AG04449 (cell line): Measurements from ENCODE around the gene TMEM121B.

Source experiments
- CTCF ChIA-PET: fragments of 350-600 bp; formaldehyde crosslinking; extraction: SDS; loops from one replicate; lab custom pipeline; 2021; ENCODE audit warnings: antibody characterized with exemption; lab: Yijun Ruan, JAX
- POLR2A ChIA-PET: fragments of 400-600, 350-600 bp; formaldehyde crosslinking; extraction: SDS; loops from one replicate; lab custom pipeline; 2020; ENCODE audit warnings: antibody characterized with exemption, inconsistent platforms; lab: Yijun Ruan, JAX
- DNase-seq: peaks from one replicate; pipeline ENCODE4 v3.0.0-alpha.2; 2010; ENCODE audit warnings: low read depth, low spot score
- H3K4me3 ChIP-seq: 2 replicates; pipeline ENCODE4 v1.5.1; 2011; ENCODE audit warnings: low read depth, mild to moderate bottlenecking, control low read depth, low read length
- TF ChIP-seq, protein P1 (sequence below): IDR thresholded peaks from one replicate; pipeline ENCODE4 v1.5.1; 2011; ENCODE audit warnings: mild to moderate bottlenecking, moderate library complexity, low read length, control low read depth, inconsistent platforms; ENCODE audit not compliant: insufficient read depth; ENCODE audit errors: missing control alignments

Gene TMEM121B

DNA sequence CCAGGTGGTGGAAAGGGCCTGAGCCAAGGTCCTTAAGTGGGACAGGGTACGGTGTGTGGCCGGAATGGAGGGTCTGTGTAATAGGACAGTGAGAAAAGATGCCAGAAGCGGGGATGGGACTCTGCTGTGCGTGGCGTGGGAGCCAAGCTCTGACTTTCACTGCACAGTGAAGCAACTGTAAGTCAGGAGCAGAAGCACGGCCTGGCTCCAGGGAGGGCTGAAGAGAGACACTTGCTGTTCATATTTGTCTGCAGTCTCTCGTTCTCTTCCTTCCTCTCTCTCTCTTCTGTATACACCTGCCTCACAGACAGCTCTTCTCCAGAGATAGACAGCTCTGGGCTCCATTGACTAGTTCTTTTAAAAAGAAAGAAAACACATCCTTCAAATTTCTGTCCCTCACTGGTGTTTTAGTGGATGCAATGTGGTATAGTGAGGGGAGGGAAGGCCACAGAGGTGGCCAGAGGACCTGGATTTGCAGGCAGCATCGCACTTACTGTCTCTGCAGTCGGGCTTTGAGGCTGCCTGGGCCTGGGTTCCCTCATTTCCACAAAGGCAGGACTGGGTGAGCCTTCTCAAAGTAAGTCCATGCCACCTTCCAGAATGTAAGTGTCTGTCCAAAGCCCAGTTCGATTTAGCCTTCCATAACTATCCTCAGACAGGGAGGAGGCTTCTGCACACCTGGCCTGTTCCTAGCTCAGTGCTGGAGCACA lies 34.2 kb downstream of the TMEM121B start:
- CTCF ChIA-PET: interaction anchor here (0.9 to 2.9 kb wide), 6 partner anchors 10 to 85 kb away, joined by 3 to 17 read pairs (median 3); no protein-coding TSS in a partner anchor
- TF ChIP-seq, protein P1, sequence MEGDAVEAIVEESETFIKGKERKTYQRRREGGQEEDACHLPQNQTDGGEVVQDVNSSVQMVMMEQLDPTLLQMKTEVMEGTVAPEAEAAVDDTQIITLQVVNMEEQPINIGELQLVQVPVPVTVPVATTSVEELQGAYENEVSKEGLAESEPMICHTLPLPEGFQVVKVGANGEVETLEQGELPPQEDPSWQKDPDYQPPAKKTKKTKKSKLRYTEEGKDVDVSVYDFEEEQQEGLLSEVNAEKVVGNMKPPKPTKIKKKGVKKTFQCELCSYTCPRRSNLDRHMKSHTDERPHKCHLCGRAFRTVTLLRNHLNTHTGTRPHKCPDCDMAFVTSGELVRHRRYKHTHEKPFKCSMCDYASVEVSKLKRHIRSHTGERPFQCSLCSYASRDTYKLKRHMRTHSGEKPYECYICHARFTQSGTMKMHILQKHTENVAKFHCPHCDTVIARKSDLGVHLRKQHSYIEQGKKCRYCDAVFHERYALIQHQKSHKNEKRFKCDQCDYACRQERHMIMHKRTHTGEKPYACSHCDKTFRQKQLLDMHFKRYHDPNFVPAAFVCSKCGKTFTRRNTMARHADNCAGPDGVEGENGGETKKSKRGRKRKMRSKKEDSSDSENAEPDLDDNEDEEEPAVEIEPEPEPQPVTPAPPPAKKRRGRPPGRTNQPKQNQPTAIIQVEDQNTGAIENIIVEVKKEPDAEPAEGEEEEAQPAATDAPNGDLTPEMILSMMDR: no peak
- H3K4me3 ChIP-seq: no peak overlapping the region
- POLR2A ChIA-PET: interaction anchor here (0.7 to 1.8 kb wide), 3 partner anchors 73 to 492 kb away, joined by 3 to 5 read pairs (median 3); no protein-coding TSS in a partner anchor
- DNase-seq: no peak

DNA sequence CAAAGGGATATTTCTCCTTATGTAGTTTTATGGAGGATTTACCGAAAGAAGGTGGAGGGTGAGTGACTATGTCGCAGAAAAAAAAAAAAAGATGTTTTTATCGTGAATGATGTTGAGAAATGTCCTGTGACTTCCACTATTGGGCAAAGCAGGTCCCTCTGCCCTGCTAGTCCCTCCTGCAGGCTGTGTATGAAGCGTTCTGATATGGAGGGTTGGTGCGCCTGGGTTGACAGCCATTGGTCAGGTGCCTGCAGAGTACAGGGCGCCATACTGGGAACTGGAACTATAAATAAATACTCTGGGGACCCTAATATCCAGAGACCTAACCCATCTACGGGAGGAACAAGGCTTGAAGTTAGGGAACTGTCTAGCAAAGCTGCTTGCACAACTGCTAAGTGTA lies 34.9 kb downstream of the TMEM121B start:
- ChIA-PET POLR2A (interaction anchor here (0.7 to 1.8 kb wide), 3 partner anchors 73 to 492 kb away, joined by 3 to 5 read pairs (median 3); no protein-coding TSS in a partner anchor), CTCF (interaction anchor here (0.9 to 19.2 kb wide), 5 partner anchors 11 to 415 kb away, joined by 3 to 265 read pairs (median 4); no protein-coding TSS in a partner anchor)
- peak overlapping the region; percentile 80 for H3K4me3 ChIP-seq
- no peak for DNase-seq
- TF ChIP-seq, protein P1: no peak

DNA sequence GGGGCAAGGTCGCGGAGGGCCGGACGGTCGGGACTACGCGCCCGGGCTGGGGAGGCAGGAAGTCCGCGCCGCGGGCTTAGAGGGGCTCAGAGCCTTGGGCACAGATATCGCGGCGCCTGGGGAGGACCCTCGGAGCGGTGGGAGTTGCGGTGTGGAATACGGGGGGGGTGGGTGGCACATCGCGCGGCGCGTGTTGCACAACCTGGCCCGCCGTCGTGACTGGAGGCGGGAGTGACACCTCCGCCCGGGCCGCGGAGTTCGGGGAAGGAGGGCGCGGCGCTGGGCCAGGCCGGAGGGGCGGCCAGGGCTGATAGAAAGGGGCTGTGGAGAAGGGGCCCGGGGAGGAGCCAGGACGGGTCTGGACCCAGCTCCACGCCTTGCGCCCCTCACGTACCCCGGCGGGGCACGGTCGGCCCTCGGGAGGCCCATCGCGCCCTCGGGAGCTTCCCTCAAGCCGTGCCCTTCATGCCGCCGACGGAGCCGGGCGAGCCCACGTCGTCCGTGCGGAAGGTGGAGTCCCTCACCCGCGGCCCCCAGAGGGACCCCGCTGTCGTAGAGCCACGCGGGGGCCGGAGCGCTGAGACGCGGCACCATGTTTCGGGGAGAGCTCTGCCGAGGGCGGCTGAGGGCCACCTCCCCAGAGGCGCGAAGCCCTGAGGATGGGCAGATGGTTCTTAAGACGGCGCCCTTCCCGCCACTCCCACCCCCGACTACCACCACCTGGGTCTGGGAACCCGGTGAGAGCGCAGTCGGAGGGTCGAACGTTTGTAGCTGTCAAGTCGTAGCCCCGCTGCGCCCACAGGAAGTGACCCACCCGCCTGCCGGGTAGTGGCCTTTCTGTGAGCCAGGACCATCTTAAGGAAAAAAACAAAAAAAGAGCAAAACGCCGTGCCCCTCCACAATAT lies 35.6 kb downstream of the TMEM121B start:
- DNase-seq: no peak
- H3K4me3 ChIP-seq: peak overlapping the region; percentile 80
- ChIA-PET POLR2A (interaction anchor here (1.8 kb wide), 1 partner anchor 86 kb away, joined by 5 read pairs; no protein-coding TSS in a partner anchor), CTCF (interaction anchor here (0.9 to 19.2 kb wide), 3 partner anchors 27 to 416 kb away, joined by 3 to 265 read pairs (median 3); no protein-coding TSS in a partner anchor)
- TF ChIP-seq, protein P1: no peak

DNA sequence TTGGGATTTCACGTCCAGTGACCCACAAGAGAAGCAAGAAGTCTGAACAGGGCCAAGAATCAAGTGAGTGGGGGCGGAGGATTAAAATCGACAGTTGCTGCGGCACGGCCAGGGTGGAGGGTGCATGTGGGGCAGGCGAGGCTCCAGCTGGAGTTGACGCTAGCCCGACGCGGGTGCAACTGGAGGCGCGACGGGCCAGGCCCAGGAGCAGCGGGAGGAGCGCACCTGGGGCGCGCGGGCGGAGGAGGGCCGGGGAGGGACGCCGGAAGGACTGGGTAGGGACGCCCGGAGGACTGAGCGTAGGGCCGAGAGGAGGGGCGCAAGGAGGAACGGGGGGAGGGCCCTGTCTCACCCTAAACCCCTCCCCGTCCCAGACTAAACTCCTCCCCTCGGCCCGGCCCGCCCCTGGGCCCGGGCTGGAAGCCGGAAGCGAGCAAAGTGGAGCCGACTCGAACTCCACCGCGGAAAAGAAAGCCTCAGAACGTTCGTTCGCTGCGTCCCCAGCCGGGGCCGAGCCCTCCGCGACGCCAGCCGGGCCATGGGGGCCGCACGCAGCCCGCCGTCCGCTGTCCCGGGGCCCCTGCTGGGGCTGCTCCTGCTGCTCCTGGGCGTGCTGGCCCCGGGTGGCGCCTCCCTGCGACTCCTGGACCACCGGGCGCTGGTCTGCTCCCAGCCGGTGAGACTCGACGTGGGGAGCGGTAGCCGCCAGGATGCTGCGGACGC lies 36.4 kb downstream of the TMEM121B start, which contains the start of gene IL17RA:
Gene IL17RA (plus strand): TSS at position 447 of the 723 bp plus-strand sequence. CDS start 92 bp downstream, at position 539.
- ChIA-PET POLR2A (no interaction called here), CTCF (interaction anchor here (1.2 to 19.2 kb wide), 3 partner anchors 10 to 417 kb away, joined by 3 to 265 read pairs (median 11); no protein-coding TSS in a partner anchor)
- TF ChIP-seq, protein P1: no peak
- peak within 1 kb of the TSS; percentile 80 for H3K4me3 ChIP-seq
- DNase-seq: no peak

DNA sequence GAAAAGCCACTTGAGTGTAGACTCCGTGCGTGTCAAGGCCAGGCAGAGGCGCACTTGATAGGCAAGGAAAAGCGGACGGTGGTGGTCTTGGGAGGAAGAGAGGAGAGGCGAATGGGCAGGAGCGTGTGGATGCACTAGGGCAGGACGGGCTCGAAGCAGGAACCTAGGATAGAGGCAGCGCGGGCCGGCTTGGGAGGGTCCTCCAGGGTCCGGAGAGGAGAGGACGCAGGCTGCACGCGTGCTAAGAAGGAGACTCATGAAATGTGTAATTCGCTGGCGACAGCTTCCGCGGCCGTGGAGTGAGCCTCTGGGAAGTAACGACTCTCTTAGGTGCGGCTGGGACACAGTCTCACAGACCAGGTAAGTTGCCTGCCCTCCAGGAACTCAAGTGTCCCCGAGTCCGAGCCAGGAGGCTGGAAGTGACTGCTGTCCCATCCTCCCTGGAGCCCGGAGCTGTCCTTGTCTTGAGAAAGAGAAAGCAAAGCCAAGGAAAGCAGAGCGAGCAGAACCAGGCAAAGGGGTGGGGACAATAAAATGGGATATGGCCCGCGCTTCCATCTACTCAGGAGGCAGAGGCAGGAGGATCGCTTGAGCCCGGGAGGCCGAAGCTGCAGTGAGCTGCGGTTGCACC lies 37.2 kb downstream of the TMEM121B start:
- ChIA-PET POLR2A (no interaction called here), CTCF (interaction anchor here (1.7 to 19.2 kb wide), 2 partner anchors 9 to 91 kb away, joined by 11 to 265 read pairs; no protein-coding TSS in a partner anchor)
- peak overlapping the region; percentile 80 for H3K4me3 ChIP-seq
- no peak for DNase-seq
- TF ChIP-seq, protein P1: no peak
